GM18502 (cell line): ENCODE measurements around the gene SPIRE1.

ENCODE experiments used
- ATAC-seq: cut with Tn5 transposase; IDR thresholded peaks from one replicate; pipeline ENCODE4 v1.9.1; 2021; ENCODE audit warnings: mild to moderate bottlenecking; ENCODE audit not compliant: unreplicated experiment, poor library complexity

Gene SPIRE1

DNA sequence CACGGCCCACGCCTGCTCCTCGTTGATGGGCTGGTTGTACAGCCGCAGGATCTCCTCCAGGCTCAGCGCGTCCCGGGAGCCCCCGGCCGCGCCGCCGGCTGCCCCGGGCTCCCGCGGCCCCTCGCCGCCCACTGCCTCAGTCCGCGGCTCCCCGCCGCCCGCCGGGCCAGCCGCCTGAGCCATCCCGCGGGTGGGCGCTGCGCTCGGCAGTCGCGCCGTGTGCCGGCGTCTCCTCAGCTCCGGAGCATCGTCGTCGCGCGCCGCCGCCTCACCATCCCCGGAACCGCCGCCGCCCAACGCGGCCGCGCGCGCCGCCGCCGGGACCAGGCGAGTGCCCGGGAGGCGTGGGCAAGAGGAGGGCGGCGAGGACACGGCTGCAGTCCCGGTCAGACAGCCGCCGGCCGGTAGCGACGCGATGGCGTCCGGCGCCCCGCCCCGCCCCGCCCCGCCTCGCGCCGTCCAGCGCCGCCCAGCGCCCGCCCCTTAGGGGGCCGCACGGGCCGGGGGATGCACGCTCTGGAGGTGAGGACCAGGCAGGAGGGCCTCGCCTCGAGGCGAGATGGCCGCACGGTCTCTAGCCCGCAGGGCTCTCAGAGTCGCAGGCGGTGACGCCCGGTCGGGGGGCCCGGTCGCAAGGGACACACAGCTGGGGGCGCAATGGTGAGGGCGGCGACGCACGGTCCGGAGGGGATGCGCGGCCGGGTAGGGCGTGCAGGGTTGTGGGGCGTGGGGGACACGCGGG, at the start of gene SPIRE1:
Gene SPIRE1 (minus strand): TSS at position 424 of the 742 bp plus-strand sequence. CDS start 241 bp downstream, at position 183.
- ATAC-seq = peak; percentile 76

DNA sequence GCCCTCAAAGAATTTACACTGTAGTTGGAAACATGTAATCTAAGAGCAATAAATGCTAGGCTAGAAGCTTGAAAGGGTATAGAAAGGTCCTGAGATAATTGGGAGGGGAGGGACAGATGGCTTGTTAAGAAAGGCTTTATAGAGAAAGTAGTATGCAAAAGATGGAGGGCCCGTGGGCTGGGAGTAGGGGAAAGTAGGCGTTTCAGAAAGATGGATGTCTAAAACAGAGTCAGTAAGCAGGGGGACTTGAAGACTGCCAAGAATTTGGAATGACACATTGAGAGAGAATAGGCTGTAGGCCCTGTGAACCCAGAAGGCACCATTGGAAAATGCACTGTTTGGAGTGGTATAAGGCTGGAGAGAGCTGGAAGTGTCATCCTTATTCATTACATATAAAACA, 45.8 kb upstream of the SPIRE1 start:
- no peak for ATAC-seq

DNA sequence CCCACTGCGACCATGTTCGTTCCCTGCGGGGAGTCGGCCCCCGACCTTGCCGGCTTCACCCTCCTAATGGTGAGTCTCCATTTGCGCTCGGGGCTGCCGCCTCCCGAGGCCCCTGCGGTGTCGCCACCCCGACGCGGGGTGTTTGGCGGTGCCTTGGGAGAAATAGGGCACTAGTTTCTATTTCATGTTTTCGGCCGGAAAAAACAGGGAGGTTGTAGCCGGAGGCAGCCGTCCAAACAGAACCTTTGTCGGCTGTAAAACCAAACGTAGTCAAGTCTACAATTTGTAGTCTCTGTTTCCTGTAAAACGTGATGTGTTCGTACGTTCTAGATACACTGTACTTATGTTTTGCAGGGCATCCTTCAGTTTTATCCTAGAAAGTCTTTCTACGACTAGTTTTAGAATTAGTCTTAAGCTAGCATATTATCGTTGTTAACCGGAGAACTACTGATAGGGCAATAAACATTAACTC, 45.2 kb upstream of the SPIRE1 start:
- no peak for ATAC-seq

DNA sequence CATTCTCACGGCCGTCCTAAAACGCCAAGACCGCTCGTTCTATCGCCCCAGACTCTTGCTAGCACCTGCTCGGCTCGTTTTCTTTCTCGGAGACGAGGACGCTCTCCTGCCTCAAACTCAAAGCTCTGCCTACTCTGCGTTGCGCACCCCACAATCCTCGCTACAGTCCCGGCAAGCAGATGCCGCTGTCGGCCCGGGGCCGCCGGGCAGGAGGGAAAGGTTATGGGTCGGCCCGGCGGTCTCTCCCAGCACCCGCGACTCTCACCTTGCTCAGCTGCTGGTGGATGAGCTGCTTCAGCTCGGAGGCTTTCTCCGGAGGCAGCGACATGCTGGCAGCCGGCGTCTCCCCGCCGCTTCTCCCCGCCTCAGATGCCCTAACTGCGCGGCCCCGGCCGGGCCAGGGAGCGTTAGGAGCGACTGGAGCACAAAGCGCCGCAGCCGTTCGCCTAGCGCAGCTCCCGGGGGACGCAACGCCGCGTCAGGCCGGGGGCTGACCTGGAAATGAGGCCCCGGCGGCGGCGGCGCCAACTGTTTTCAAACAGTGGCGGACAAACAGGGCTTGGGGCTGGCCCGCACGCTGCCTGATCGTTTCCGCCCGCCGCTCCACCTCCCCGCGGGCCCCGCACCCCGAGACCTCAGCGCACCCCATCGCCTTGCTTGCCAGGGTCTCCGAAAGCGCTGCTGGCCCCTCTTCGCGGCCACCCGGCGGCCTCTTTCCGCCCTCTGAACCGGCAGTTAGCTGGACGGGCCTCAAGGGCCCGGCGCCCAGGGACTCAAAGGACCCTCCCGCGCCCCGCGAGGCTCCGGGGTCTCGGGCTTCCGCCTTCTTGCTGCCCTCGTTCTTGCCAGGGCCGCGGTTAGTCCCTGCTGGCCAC, 44.6 kb upstream of the SPIRE1 start, which contains the start of the genes CEP76 and PSMG2:
Gene CEP76 (minus strand): TSS at position 503 of the 875 bp plus-strand sequence. CDS start 175 bp downstream, at position 328.
Gene PSMG2 (plus strand): TSS at position 822 of the 875 bp plus-strand sequence. CDS start 66 bp downstream, outside the sequence.
- ATAC-seq = peak; percentile 82

DNA sequence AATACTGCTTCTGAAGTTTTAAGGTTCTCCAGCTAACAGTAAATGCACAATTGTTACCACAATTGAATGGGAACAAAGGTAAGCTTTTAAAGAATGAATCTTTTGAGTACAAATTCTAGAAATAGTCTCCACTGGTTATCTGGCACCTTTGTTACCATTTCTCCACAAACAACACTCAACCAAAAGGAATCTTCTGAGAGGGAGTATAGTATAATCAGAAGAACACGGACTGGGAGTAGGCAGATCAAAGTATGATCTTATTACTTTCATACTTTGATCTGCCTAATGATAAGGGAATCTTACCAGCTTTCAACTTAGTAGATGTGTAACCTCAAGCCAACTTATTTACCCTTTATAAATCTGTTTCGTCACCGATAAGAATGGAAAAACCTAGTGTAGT, 43.3 kb upstream of the SPIRE1 start:
- no peak for ATAC-seq

DNA sequence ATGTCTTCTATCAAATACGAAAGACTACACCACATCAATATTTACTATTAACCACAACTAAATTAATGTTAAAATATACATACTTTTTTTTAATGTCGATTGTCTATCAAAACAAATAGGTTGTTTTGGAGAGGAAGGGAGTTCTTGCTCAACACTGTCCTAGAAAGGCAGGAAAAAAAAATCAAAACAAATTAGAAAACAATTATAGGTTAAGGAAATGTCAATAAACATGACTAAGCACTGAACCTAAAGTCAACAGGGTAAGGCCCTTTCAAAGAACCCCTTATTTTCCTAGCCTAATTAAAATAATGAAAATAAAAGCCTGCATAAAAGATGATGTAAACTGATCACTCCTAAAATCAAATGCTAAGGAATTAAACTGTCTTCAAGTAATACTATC, 41.8 kb upstream of the SPIRE1 start:
- ATAC-seq = no peak

DNA sequence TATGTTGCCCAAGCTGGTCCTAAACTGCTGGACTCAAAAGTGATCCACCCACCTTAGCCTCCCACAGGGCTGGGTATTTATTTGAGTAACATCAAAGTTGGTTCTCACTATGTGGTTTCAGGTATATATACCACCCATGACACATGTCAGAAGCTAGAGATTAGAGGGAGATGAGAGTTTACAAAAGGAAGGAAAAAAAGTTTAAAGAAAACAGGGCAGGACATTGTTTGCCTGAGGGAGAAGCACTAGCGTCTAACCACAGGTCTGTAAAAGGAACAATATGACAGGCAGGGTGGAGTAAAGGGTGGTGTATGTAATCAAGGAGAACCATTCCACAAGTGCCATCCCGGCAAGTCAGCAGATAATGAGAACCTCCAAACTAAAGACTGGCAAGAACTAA, 36.1 kb upstream of the SPIRE1 start:
- no peak for ATAC-seq

DNA sequence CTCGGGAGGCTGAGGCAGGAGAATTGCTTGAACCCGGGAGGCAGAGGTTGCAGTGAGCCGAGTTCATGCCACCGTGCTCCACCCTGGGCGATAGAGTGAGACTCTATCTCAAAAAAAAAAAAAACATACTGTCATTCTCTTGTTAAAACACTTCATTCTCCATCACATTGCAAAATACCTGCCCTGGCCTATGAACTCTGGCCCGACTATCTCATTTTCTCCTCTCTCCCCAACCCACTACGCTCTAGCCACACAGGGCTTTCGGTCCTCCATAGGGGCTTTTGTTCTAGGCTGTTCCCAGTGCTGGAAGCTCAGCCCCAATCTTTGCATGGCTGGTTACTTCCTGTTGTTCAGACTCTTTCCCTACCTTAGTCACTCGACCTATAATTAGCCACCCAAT, 34.3 kb upstream of the SPIRE1 start:
- no peak for ATAC-seq

DNA sequence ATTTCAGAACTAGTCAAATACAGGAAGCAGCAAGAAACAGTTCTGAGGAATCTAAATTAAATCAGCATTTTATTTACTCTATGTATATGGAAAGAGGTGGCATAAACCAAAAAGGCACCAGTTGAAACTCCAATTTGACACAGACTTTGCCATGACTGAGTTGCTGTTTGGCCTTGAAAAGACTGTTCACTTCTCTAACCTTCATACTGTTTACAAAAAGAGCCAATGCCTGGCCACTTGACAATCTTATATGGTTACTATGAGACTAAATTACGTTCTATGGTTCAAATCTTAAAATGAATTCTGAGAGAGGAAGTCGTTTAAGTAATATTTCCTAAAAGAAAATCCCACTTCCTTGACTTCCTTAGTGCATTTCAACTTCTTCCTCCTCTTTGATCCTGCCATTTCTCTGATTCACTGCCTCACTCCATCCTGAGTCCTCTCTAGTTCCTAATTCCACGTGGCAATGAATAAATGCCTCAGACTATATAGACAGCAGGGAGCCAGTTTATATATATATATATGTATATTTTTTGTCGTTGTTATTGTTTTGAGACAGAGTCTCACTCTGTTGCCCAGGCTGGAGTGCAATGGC, 31.4 kb upstream of the SPIRE1 start:
- ATAC-seq = no peak

DNA sequence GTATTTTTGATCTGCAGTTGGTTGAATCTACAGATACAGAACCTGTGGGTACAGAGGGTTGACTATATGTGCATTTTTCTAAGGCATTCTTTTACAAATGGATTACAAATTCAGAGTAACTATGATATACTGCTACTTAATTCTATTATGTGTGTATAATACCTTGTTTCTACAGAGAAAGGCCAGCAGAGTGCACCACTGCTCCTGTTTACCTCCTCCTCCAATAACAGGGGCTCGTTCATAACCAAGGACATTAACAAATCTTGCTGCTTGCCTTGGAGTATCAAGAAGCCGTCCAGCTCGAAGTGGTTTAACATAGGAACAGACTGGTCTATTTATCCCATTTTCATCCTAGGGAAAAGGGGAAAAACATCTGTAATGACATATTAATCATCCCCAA, 28.2 kb upstream of the SPIRE1 start:
- ATAC-seq = no peak

DNA sequence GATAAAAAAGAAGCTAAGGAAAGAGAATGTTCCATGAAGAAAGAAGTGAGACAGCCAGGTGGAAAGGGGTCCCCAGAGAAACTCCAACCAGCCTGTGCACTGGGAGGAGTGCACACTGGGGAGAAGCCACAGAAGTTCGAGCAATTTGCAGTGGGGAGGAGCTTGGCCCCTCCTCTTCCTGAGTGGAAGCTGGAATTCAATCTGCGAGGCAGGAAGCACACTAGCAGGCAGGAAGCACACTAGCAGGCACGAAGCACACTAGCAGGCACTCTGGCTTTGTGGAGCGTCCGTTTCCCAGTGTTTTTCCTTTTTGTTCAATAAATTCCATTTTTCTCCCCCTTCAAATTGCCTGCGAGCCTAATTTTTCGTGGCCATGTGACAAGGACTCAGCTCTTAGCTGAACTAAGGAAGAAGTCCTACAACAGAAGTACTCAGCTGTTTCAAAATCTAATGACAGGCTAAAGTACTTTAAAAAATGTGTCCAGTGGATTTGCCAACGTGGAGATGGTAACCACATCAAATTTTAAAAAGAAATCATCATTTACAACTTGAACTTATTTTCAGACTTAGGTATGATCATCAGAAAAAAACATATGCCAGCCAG, 21.4 kb upstream of the SPIRE1 start:
- no peak for ATAC-seq

DNA sequence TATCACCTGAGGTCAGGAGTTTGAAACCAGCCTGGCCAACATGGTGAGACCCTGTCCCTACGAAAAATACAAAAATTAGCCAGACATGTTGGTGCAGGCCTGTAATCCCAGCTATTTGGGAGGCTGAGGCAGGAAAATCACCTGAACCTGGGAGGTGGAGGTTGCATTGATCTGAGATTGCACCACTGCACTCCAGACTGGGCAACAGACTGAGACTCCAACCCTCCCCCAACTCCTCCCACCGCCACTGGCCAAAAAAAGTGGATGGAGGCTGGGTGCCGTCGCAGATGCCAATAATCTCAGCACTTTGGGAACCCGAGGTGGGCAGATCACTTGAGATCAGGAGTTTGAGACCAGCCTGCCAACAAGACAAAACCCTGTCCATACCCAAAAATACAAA, 10.1 kb upstream of the SPIRE1 start:
- ATAC-seq = no peak

DNA sequence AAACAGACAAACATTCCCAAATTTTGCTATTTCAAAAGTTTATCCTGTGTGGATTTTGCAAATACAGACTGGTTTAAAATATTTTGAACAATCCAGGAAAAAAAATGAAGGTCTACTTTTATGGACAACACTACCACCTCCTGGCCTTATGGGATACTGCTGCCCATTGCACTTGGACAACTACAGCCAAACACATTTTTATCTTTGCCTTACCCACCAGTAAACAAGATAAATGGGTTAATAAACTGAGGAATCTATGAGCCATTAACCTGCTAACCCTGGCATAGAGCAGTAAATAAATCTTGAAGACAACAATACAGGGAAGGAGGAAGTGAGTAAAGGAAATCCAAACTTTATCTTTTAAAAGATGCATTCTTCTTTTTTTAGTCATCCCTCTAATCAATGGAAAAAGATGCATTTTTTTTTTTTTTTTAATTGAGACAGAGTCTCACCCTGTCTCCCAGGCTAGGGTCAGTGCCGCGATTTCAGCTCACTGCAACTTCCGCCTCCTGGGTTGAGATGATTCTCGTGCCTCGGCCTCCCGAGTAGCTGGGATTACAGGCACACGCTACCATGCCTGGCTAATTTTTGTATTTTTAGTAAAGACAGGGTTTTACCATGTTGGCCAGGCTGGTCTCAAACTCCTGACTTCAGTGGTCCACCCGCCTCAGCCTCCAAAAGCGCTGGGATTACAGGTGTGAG, 2.1 kb upstream of the SPIRE1 start:
- no peak for ATAC-seq

DNA sequence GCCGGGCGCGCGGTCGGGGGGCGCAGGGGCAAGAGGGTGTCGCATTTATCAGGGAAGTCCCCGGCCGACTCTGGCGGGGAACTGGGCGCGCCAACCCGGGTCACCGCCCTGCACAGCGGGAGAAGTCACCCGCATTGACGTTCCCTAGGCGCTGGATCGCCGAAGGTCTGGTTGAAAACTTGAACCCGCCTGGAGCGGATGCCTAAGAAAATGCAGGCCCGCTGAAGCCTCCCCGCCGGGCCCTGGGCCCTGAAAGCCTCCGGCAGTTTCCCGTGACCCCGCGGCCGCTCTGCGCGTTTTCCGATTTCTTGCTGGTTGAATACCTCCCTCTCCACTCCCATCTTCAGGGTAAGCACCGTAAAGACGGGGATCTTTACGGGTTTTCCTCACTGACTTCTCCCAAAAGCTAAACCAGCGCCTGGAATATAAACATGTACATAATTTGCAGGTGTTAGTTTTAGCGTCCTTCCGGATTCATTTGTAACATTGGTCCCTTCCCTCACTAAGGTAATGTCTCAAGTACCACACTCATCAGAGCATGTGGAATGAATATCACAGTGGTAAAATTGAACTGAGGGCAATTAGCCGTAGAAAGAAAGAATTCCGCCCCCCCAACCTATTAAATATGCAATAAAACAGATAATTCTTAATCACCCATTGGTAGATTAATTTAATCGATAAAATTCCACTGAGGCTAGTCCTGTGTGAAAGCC, 675 bp upstream of the SPIRE1 start:
- ATAC-seq = peak; percentile 19

DNA sequence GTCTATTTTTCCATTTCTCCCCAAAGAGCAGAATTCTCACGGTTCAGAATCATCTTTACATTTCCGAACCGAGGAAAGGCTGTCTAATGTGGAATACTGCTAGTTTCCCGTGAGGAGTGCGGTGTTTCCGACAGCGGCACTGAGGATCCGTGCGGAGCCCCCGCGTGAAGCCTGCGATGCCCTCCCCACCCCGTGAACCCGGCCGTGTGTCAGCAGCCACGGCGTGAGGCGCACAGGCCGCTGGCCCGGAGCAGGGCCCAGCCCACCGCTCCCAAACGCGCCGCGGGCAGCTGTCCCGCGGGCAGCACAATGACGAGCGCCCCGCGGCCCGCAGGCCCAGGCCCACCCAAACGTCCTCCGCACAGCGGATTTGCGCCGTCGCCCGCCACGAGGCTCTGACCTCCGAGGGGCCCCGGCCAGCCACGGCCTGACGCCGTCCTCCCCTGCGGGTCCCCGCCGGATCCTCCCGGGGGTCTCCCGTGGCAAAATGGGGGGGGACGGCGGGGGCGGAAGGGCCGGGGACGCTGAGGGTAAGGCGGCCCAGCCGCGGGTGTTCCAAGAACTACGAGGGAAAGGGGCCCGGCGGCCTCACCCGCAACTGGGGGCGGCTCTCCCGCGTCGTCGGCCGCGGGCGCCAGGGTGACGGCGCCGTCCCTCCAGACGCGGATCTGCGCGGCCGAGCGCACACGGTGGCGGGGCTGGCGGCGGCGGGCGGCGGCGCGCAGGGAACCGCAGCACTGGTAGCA, 796 bp downstream of the SPIRE1 start:
- peak; percentile 45 for ATAC-seq

DNA sequence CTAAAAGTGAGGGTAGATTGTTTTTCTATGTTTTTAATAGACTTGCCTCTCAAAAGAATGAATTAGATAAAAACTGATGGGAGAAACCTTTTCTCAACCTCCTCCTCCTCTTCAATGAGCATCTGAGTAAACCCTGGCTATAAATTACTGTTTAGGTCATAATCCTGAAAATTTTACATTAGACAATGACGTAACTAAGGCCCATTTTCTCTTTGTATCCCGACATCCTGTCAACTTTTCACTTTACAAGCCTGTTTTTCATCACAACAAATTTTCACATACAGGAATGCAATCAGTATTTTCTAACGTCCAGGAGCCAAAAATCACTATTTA, 1.3 kb downstream of the SPIRE1 start:
- ATAC-seq = no peak

DNA sequence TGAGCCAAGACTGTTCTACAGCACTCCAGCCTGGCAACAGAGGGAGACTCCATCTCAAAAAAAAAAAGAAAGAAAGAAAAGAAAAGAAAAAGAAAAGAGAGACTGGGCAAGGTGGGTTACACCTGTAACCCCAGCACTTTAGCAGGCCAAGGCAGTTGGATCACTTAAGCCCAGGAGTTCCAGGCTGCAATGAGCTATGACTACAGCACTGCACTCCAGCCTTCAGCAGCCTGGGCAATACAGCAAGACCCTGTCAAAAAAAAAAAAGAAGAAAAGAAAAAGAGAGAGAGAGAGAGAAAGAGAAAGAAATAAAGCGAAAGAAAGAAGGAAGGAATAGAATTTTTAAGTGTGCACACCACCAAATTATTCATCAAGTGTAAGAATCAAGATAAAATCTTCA, 2.9 kb downstream of the SPIRE1 start:
- ATAC-seq = no peak

DNA sequence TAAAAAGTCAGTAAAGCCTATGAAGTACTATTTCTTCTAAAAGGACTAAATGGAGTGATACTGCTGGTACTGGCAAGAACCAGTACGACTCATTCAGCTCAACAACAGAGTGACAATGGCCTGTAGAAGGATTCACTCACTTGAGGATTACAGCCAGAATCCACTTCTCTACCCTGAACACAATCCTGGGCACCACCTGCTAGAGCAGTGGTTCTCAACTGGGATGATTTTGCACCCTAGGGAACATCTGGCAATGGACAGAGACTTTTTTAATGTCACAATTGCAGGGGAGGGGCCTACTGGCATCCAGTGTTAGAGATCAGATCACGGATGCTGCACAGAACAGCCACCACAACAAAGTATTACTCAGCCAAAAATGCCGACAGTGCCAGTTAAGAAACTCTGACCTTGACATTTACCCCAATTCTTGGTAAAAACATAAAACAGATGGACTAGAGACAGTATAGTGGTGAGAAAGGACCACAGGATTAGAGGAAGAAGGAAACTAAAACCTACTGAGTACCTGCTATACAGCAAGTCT, 5.0 kb downstream of the SPIRE1 start:
- no peak for ATAC-seq
